HG03457 (cell line): Measurements from ENCODE around the gene SMTNL2.
"Not testable (repeated sequence)": the region's sequence is repeated elsewhere in the genome, so short reads cannot be mapped to it uniquely, and the experiment has no call there.

ENCODE experiments used
- ATAC-seq: cut with Tn5 transposase; IDR thresholded peaks from one replicate; pipeline ENCODE4 v1.9.1; 2021; ENCODE audit warnings: moderate number of reproducible peaks; ENCODE audit not compliant: unreplicated experiment

The SMTNL2 gene

DNA sequence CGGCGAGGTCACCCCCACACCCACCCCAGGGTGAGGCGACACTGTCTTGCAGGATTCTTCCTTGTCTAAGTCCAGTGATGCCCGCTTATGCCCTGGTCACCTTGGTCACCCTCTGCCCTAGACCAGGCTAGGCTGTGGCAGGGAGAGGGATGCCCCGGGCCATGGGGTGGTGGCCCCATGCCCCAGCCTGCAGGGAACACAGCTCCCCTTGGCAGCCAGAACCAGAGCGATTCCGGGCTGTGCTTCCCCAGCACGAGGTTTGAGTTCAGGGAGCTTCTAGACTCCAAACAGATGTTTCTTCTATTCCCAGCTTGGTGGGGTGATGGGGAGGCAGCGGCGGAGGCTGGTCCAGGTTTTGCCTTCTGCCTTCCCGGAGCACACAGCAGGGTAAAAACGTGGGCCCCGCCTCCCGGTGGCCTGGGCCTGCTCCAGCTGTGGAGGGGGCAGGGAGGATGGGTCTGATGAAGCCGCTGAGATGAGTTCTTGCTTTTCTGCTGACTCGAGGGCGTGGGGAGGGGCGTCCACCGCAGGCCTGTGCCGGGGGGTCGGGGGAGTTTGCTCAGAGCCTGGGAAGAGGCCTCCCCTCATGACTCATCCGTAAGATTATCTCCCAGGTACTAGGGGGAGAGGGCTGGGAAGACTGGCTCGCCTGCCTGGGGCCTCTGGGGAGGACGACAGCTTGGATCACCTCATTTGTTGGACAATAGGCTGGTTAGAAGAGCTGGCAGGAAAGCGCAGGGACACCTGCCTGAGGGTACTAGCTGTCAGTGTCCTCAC, 15.4 kb downstream of the SMTNL2 start:
- ATAC-seq: no peak

DNA sequence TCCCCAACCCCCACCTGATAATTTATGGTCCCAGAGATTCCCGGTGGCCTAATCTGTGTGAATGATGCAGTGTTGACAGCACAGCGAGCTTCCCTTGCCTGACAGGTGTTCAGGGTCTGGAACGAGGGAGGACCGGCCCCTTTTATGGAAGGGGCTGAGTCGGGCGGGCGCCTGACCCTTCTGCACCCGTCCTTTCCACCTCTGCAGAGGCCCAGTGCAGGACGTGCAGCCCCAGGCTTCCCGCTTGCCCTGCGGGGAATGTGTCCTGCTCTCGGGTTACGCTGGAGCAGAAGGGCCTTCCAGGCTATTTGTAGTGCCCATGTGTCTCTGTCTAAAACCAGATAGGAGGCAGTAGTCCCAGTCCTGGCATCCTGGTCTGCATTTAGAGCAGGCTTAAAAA, 16.2 kb downstream of the SMTNL2 start:
- ATAC-seq: no peak

DNA sequence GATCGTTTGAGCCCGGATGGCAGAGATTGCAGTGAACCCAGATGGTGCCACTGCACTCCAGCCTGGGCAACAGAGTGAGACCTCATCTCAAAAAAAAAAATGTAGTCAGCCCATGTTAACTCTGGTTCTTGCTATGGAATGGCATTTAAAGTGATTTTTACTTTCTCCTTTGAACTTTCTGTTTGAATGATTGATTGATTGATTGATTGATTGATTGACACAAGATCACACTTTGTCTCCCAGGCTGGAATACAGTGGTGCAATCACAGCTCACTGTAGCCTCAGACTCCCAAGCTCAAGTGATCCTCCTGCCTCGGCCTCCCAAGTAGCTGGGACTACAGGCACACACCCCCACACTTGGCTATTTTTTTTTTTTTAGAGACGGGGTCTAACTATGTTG, 17.0 kb downstream of the SMTNL2 start:
- ATAC-seq: no peak

DNA sequence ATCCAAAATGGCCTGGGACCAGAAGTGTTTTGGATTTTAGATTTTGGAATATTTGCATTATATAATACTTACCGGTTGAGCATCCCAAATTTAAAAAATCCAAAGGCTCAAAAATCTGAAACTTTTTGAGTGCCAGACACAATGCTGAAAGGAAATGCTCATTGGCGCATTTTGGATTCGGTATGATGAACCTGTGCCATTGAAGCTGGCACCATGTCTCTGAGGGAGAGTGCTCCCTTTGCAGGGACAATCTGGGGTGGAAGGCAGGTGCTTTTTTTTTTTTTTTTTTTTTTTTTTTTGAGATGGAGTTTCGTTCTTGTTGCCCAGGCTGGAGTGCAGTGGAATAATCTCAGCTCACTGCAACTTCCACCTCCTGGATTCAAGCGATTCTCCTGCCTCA, 17.7 kb downstream of the SMTNL2 start:
- no peak for ATAC-seq

DNA sequence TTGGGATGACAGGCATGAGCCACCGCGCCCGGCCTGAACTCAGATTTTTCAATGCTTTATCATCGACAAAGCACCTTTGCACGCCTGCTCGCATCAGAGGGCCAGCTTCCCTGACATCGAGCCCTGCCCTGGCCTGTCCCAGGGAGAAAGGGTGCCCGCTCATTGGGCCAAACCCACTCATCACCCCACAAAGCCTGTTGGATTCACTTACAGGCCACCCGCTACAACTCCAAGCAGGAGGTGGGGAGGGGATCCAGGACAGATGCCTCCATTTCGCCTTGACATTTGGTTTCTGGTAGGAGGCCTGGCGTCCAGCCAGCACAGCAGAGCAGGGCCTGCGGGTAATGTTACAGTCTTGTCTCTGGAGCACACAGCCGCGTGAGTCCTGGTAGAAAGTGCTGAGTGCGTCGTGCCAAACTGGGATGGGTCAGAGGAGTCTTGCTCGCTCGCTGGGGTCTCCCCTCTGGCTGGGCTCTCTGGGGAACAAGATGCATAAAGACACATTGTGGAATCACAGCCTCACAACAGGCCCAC, 19.8 kb downstream of the SMTNL2 start:
- ATAC-seq: no peak

DNA sequence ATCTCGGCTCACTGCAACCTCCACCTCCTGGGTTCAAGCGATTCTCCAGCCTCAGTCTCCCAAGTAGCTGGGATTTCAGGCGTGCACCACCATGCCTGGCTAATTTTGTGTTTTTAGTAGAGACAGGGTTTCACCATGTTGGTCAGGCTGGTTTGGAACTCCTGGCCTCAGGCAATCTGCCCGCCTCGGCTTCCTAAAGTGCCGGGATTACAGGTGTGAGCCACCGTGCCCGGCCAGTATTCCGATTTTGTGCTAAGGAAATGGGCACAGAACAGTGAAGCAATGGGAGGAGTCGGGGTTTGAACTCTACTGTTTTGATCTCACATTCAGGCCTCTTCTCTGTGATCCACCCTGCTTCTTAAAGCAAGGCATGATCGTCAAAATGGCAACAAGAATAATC, 20.4 kb downstream of the SMTNL2 start:
- not testable (repeated sequence) for ATAC-seq

DNA sequence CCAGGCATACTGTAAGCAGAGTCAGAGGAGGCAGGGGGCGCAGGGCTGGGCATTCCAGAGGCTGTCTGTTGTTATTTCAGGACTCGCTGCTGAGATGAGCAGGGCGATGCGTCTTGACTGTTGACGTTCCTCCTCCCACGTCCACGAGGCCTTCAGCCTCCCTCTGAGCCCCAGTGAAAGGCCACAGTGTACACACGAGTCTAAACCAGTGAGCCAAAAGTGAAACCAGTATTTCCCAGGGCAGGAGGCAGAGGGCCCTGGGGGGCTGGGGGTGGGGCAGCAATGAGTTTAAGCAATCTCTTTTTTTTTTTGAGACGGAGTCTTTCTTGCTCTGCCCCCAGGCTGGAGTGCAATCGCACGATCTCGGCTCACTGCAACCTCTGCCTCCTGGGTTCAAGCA, 21.5 kb downstream of the SMTNL2 start:
- no peak for ATAC-seq

DNA sequence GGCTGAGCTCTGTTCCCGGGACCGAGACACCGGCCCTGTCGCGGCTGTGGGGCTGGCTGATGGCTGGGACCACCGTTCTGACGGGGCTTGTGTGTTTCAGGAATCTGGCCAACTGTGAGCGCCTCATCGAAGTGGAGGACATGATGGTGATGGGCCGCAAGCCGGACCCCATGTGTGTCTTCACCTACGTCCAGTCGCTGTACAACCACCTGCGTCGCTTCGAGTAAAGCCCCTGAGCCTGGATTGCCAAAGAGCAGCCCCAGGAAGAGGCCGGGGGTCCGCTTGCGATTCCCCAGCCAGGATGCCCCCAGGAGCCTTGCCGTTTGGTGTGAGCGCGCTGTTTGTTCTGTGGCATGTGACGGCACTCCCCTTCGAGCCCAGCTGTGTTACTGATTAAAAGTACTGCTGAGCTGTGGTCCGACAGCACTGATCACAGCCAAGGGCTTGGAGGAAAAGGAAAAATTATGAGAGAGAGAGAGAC, 23.0 kb downstream of the SMTNL2 start:
- ATAC-seq: no peak

DNA sequence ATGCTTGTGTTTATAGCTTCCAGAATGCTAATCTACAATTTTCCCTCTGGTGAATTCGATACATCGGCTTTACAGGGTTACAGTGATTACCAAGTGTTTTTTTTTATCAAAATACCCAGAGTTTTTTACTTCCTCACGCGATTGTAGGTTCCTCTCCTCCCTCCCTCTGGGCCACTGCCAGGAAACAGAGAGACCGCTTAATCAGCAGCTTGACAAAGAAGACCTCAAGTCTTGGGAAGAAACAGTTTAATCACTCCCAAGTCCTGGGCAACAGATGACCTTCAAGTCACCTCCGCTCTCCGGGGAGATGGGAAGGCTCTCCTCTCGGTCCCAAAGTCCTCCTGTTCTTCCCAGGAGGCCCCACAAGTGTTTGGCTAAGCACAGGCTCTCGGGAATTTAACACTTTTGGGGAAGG, 23.5 kb downstream of the SMTNL2 start:
- no peak for ATAC-seq

DNA sequence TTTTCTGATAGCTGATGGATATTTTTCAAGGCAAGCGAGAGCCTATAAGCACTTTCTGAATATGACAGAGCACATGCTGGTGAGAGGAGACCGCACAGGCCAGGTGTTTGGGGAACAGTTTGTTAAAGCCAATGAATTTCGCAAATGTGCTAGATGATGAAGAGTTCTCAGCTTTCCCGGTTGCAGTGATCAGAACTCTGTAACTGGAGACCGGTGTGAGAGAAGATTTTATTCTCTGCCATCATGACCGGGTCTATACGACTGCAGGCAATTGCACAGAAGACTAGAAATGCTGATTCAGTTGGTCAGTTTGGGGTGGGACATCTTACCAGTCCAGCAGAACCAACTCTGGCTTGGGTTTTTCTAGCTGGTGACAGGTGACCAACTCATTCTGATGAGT, 25.4 kb downstream of the SMTNL2 start:
- ATAC-seq: no peak

DNA sequence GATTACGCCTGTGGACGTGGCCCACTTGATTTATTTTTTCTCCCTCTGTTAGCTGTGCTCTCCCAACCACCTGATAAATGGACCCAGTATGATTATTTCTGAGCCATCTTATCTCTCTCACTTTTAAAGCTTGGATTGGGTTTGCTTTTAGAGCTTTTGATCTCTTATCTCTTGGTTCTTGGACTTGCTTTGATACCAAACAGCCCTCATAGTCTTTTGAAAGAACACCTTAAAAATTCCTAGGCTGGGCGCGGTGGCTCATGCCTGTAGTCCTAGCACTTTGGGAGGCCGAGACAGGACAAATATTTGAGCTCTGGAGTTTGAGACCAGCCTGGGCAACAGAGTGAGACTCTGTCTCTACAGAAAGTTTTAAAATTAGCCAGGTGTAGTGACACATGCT, 25.8 kb downstream of the SMTNL2 start:
- ATAC-seq: no peak

DNA sequence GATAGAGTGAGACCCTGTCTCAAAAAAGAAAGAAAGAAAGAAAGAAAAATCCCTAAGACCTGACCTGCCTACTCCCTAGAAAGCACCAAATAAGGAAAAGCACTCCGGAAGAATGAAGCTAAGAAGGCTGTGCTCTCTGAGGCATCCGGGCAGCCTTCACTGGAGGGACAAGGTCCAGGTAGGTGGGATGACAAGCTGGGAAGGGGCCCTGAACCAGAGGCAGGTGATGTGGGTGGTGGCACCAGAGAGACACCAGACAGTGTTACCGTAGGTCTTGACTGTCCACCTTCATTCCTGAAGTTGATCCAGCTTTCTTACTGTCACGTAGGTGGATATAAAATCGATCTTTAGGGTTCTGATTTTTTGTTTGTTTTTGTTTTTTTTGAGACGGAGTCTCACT, 26.3 kb downstream of the SMTNL2 start:
- no peak for ATAC-seq

DNA sequence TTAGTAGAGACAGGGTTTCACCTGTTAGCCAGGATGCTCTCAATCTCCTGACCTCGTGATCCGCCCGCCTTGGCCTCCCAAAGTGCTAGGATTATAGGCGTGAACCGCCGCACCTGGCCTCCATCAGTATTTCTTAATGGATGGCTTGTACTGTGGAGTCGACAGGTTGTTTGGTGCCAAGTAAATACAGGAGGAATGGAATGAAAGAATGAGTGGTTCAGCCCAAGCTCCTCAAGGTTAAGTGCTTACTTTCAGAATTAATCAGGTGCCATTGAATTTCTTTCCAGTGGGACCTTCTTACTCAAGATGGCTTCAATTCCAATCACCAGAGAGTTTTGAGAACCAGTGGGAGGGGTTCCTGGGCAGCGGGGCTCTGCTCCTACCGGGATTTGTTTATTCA, 32.1 kb downstream of the SMTNL2 start:
- ATAC-seq: no peak

DNA sequence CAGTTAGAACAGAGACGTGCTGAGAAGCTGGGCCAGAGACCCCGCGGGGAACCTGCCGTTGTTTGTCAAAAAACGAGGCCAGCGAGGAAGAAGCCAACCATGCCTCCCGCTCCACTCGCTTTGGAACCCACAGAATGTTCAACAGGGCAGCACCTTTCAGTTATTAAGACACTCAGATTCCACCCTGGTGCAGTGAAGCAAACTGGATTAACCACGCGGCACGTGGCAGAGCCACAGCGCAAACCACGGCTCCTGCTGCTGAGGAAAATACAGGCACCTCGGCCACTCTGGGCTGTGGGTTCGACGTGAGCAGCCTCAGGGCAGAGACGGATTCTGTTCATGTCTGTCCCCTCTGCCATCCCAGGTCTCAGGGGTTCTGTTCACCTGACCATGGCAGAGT, 32.8 kb downstream of the SMTNL2 start:
- no peak for ATAC-seq

DNA sequence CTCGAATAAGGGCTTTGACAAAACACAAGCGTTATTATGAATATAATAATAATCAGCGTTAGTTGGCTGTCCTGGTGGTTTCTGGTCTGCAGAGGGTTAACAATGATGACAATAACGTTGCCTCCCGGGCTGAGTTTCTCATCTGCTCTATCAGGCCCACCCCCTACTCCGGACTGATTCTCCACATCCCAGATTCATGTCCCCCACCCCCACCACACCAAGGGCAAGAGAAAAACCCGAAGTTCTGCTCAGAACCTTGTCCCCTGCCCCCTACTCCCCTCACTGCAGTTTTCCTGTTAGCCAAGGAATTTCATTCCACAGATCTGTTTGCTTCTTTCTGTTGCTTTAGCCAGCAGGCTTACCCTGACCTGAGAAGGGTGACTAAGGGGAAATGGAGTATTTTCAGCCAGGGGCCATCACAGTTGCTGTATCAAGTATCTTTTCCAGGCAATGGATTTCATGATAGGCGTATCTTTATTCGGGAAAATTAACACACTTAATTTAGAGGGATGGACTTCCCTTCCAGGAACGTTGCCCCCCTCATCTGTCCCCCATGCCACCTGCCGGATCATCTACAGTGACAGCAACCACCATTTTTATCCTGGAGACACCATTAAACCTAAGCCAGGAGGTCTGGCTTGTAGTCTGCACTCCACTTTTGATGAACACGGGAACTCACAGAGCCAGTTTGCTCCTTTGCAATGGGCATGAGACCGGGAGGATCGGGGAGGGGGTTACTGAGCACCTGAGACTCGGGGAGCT, 33.4 kb downstream of the SMTNL2 start:
- ATAC-seq: no peak

DNA sequence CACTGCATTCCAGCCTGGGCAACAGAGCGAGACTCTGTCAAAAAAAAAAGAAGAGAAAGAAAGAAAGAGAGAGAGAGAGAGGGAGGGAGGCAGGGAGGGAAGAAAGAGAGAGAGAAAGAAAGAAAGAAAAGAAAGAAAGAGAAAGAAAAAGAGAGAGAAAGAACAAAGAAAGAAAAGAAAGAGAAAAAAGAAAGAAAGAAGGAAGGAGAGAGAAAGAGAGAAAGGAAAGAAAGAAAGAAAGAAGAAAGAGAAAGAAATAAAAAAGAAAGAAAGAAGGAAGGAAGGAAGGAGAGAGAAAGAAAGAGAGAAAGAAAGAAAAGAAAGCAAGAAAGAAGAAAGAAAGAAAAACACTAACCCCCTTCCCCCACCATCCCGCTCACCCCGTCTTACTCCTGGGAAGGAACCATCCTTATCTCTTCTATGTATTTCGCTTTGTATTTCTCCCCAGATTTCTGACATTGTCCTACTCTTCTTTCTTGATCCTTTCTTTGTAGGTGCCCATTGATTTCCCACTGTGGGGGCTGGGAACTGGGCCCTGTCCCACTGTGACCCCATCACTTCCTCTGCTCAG, 36.3 kb downstream of the SMTNL2 start:
- ATAC-seq: no peak

DNA sequence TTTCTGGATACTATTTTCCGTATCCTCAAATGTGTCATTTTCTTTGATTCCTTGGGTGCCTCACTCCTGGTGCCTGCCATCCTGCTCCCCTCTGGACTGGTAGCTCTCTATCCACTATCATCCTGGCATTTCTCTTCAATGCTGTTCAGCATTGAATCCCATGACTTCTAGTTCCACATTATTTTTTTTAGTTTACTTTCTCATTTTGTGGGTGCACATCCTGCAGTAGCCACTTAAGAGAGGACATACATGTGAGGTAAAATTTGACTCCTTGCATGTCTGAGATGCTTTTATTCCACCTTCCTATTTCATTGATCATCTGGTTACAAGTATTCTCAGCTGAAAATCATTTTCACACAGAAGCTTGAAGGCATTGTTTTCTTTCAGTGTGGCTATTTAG, 38.0 kb downstream of the SMTNL2 start:
- no peak for ATAC-seq

DNA sequence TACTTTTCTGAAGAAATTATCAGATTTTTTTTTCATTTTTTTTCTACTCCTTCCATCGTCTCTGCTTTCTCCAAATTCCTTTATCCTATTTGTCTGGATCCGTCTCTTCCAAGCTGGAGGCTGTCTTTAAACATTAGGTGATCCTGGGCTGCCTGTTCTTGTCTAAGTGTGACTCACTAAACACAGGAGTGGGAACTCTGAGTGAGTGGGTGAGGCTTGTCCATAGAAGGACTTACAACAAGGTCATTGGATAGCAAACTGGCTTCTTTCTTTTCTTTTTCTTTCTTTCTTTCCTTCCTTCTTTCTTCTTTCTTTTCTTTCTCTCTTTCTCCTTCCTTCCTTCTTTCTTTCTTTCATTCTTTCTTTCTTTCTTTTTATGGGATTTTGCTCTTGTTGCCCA, 38.9 kb downstream of the SMTNL2 start:
- no peak for ATAC-seq

DNA sequence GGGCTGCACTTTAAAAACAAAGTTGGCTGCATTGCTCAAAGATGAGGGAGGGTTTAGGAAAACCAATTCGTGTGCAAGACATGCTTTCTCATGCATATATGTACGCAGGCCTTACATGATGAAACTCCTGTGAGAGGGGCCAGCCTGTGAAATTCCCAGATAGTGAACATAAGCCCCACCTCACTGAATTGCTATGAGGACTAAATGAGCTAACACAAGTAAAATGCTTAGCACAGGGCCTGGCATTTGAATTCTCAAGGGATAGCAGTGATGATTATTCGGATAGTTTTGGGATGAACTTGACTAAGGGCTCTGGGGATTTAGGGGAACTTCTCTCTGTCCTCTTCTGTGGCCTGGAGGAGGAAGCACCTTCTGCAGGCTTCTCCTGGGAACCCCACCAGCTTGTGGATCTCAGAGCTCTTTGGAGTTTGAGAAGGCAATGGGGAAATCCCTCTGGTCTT, 40.2 kb downstream of the SMTNL2 start:
- ATAC-seq: not testable (repeated sequence)

DNA sequence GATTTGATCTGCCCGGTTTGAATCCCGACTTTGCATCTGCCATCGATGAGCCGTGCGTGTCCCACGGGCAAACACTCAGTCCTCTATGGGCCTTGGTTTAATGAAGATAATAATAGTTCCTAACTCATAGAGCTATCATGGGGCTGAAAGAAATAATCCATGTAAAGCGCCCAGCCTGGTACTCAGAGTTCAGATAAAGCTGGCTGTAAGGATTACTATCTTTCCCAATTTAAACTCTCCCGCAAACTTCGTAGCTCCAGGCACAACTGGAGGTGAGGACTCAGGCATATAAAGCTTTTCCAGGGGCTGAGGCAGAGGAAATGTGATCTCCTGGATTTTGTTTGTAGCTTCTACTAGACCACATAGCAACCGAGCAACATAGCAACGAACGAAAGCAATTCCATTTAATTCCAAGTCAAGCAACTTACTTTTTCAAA, 40.9 kb downstream of the SMTNL2 start:
- ATAC-seq: no peak

DNA sequence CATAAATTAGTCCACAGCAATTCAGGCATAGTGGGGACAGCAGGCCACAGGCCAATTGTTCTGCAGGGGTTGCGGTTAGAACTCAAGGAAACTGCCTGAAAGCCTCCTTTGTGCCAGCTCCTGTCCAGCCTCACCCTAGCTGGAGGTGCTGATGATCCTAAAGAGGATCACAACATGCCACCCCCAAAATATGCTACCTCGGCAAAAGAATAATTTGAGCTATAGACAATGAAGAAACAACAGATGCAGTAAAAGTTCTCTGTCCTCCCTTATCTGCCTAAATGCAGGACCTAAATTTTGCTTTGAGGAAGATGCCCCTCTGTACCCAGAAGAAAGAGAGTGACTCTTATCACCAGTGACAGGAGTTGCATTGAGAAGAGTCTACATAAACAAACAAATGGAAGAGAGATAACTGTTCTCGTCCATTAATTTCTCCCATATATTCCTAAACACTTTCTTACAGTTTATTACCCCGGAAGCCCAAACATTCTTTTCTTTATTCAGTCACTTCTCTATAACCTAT, 42.5 kb downstream of the SMTNL2 start:
- ATAC-seq: no peak
